Endothelial cell of umbilical vein (primary cell): ENCODE measurements around the gene ACADS. TPM values are rescaled to one million over a fixed set of nuclear protein-coding genes. Genes with fewer than 3 reads are reported as not detected.

Source experiments
- BruUV-seq: library from RNA; stranded (reverse); fragments of 400-500 nt; replicated peaks from 2 replicates; lab custom pipeline; 2021; lab: Mats Ljungman, UMichigan
- CTCF ChIA-PET: fragments of 300-600, 350-600 bp; sonication (Branson Sonifier 250); formaldehyde crosslinking; loops from one replicate; lab custom pipeline; 2021; ENCODE audit warnings: antibody characterized with exemption, inconsistent platforms; lab: Charles Lee
- POLR2A ChIA-PET: fragments of 300-600, 350-600 bp; sonication (Branson Sonifier 250); formaldehyde crosslinking; loops from one replicate; lab custom pipeline; 2021; ENCODE audit warnings: antibody characterized with exemption, inconsistent platforms; lab: Charles Lee
- DNase-seq: peaks from one replicate; pipeline ENCODE4 v3.0.0-alpha.2; 2011; ENCODE audit warnings: low read depth, low spot score
- FAIRE-seq: peaks from 2 replicates; lab custom pipeline; 2011; peaks lifted over from hg19 to GRCh38; lab: Jason Lieb, UNC
- H2AFZ ChIP-seq: 2 replicates; pipeline ENCODE4 v1.6.0; 2012; ENCODE audit warnings: low read depth, low read length, control low read depth, inconsistent platforms
- H3K27ac ChIP-seq: 2 replicates; pipeline ENCODE4 v1.5.1; 2011; ENCODE audit warnings: low read depth, mild to moderate bottlenecking, control low read depth, low read length, moderate library complexity; ENCODE audit not compliant: insufficient read depth
- H3K27me3 ChIP-seq, 2 experiments: 2 replicates each; pipeline versions ENCODE4 v1.6.0 to v1.6.1; 2011; ENCODE audit warnings: low read length in 2 of 2, mixed read lengths in 1 of 2; ENCODE audit not compliant: control insufficient read depth in 2 of 2, insufficient read depth in 2 of 2
- H3K36me3 ChIP-seq, 2 experiments: 2 replicates in 1 of 2; 3 replicates in 1 of 2; pipeline ENCODE4 v1.5.1; 2011; ENCODE audit warnings: low read length in 2 of 2, mild to moderate bottlenecking in 1 of 2, moderate library complexity in 1 of 2; ENCODE audit not compliant: control insufficient read depth in 2 of 2, insufficient read depth in 2 of 2; ENCODE audit errors: extremely low read depth in 1 of 2
- H3K4me1 ChIP-seq: 3 replicates; pipeline ENCODE4 v1.5.1; 2011; ENCODE audit warnings: mild to moderate bottlenecking, low read length; ENCODE audit not compliant: control insufficient read depth, insufficient read depth; ENCODE audit errors: extremely low read depth
- H3K4me2 ChIP-seq: 2 replicates; pipeline ENCODE4 v1.6.1; 2011; ENCODE audit warnings: low read length, control low read depth, mixed read lengths; ENCODE audit not compliant: insufficient read depth
- H3K4me3 ChIP-seq, 3 experiments: fragments of 200-600 bp in 1 of 3; sonication (generic), shearing (Covaris generic) in 1 of 3; replicated peaks in 1 of 3; 2 replicates each; pipeline ENCODE4 v1.5.1; 2011 to 2016; ENCODE audit warnings: control low read depth in 3 of 3, low read length in 3 of 3, mild to moderate bottlenecking in 2 of 3, inconsistent platforms in 1 of 3, low read depth in 1 of 3, moderate library complexity in 1 of 3; ENCODE audit not compliant: insufficient read depth in 1 of 3
- H3K79me2 ChIP-seq: 2 replicates; pipeline ENCODE4 v1.6.0; 2012; ENCODE audit warnings: low read length, inconsistent platforms; ENCODE audit not compliant: control insufficient read depth, insufficient read depth
- H3K9ac ChIP-seq: replicated peaks from 2 replicates; pipeline ENCODE3; 2011; ENCODE audit warnings: low read length, control low read depth; ENCODE audit not compliant: insufficient read depth; ENCODE audit errors: extremely low read depth
- H3K9me1 ChIP-seq: replicated peaks from 3 replicates; pipeline ENCODE4 v1.6.0; 2011; ENCODE audit warnings: mild to moderate bottlenecking, low read length; ENCODE audit not compliant: control insufficient read depth, insufficient read depth; ENCODE audit errors: extremely low read depth
- H3K9me3 ChIP-seq: replicated peaks from 2 replicates; pipeline ENCODE4 v1.5.1; 2012; ENCODE audit warnings: low read length, inconsistent platforms; ENCODE audit not compliant: control insufficient read depth, insufficient read depth
- H4K20me1 ChIP-seq: replicated peaks from 2 replicates; pipeline ENCODE3; 2011; ENCODE audit warnings: mild to moderate bottlenecking, low read length; ENCODE audit not compliant: control insufficient read depth, insufficient read depth; ENCODE audit errors: extremely low read depth
- CTCF ChIP-seq, 2 donors: IDR thresholded peaks; 1 replicate in 1 of 2; 2 replicates in 1 of 2; pipeline ENCODE4 v1.5.1; 2011; ENCODE audit warnings: low read length in 2 of 2, mild to moderate bottlenecking in 2 of 2, moderate library complexity in 2 of 2, control low read depth in 1 of 2, inconsistent platforms in 1 of 2, low read depth in 1 of 2; ENCODE audit not compliant: insufficient read depth in 1 of 2; ENCODE audit errors: extremely low read depth in 1 of 2
- EZH2 ChIP-seq: IDR thresholded peaks from 2 replicates; pipeline ENCODE4 v1.6.1; 2012; ENCODE audit warnings: borderline replicate concordance, low read depth, mild to moderate bottlenecking, moderate library complexity, low read length, inconsistent platforms; ENCODE audit not compliant: severe bottlenecking
- FOS ChIP-seq: IDR thresholded peaks from 2 replicates; pipeline ENCODE4 v1.6.1; 2011; ENCODE audit warnings: mild to moderate bottlenecking, low read length, moderate library complexity, borderline replicate concordance; ENCODE audit not compliant: insufficient read depth
- GATA2 ChIP-seq: IDR thresholded peaks from 2 replicates; pipeline ENCODE4 v1.7.0; 2011; ENCODE audit warnings: low read depth, mild to moderate bottlenecking, moderate library complexity, mixed read lengths, low read length; ENCODE audit not compliant: insufficient read length, insufficient read depth
- JUN ChIP-seq: IDR thresholded peaks from 2 replicates; pipeline ENCODE4 v1.6.1; 2011; ENCODE audit warnings: borderline replicate concordance, low read depth; ENCODE audit not compliant: insufficient read length, insufficient read depth
- MAX ChIP-seq: IDR thresholded peaks from 2 replicates; pipeline ENCODE4 v1.6.1; 2011; ENCODE audit not compliant: insufficient read depth, insufficient read length
- MYC ChIP-seq: IDR thresholded peaks from one replicate; pipeline ENCODE4 v1.6.1; 2011; ENCODE audit warnings: mild to moderate bottlenecking, low read depth, low read length
- POLR2A ChIP-seq: IDR thresholded peaks from 2 replicates; pipeline ENCODE4 v1.6.1; 2012; ENCODE audit warnings: low read depth, mild to moderate bottlenecking, control low read depth, low read length
- POLR2AphosphoS5 ChIP-seq: IDR thresholded peaks from 2 replicates; pipeline ENCODE4 v1.6.1; 2012; ENCODE audit warnings: low read depth, mild to moderate bottlenecking, control low read depth, low read length, moderate library complexity; ENCODE audit not compliant: insufficient read depth
- dilution Hi-C: fragments of 300-500 bp; cut with MboI; formaldehyde crosslinking; loops from one replicate; pipeline ENCODE4 v1.15.0; 2019; ENCODE audit warnings: low sequenced_read_pairs; ENCODE audit not compliant: extremely low pct_ligation_motif_present
- intact Hi-C: fragments of 100-400 bp; cut with micrococcal nuclease; formaldehyde crosslinking; loops from one replicate; pipeline ENCODE4 v1.10.0; 2022
- polyA plus RNA-seq, 4 experiments: library from polyadenylated mRNA; depleted of rRNA in 3 of 4; stranded (reverse) in 3 of 4; unstranded in 1 of 4; fragments of >200 nt; gene quantifications; 2 replicates each; pipeline versions ENCODE4 v1.2.1 to v1.2.3, GENCODE V29; 2011 to 2012; ENCODE audit warnings: missing spikeins in 1 of 4
- total RNA-seq: library from RNA; stranded (reverse); gene quantifications from 2 replicates; pipeline ENCODE4 v1.2.3, GENCODE V29; 2021

The ACADS gene
- total and polyA plus RNA-seq, 2 donors (not counting 3 experiments of a cell fraction or from before 2014, with no cell fraction given) = 8.2 to 8.9 TPM

- Histone ChIP-seq H3K9me1 (no peaks in the 10 kb centered on the region), H3K36me3 (no peaks in the 10 kb centered on the region), H2AFZ (no peak overlapping the region), H3K4me2 (no peak overlapping the region), H3K27ac (no peak overlapping the region), H3K79me2 (no peaks in the 10 kb centered on the region), H3K9me3 (no peaks in the 10 kb centered on the region), H3K4me1 (no peaks in the 10 kb centered on the region), H4K20me1 (no peaks in the 10 kb centered on the region), H3K4me3 (no peak overlapping the region), H3K27me3 (no peaks in the 10 kb centered on the region), H3K9ac (no peak overlapping the region)
- TF ChIP-seq JUN (no peak), POLR2AphosphoS5 (no peak), MAX (no peak), CTCF (IDR thresholded peaks at IDR 0.05; ENCODE audit: extremely low read depth in 1 of 2, insufficient read depth in 1 of 2, low read depth in 1 of 2, low read length in 2 of 2) (no peak), GATA2 (no peak), EZH2 (no peak), MYC (no peak), FOS (no peak), POLR2A (no peak)
- no peak for DNase-seq
- BruUV-seq = no TSS peak
- ChIA-PET CTCF (interaction anchor here (0.7 to 2.6 kb wide), 4 partner anchors 15 to 221 kb away, joined by 3 to 16 read pairs (median 4); no protein-coding TSS in a partner anchor), POLR2A (no interaction called here)
- FAIRE-seq = no peak
- intact Hi-C loops (no loop called here), dilution Hi-C loops (no loop called here)
Observed at GRCh38 chr12:120750806-120751205, 25.2 kb downstream of the ACADS start.
